Measurements from ENCODE around the gene MYBPH. TPM values are rescaled to one million over a fixed set of nuclear protein-coding genes. Genes with fewer than 3 reads are reported as not detected.
A peak's percentile ranks its signal among the peaks of the same experiment; 100 is the strongest.

The MYBPH gene
- total RNA-seq, 1 donor from 2014 or later: not detected

- no peak for ATAC-seq (ENCODE audit: poor library complexity)
- intact Hi-C loops (cut with DNase I): no loop called here
- DNase-seq: no peak
Observed at GRCh38 chr1:203158423-203158822, 17.2 kb downstream of the MYBPH start.

DNA sequence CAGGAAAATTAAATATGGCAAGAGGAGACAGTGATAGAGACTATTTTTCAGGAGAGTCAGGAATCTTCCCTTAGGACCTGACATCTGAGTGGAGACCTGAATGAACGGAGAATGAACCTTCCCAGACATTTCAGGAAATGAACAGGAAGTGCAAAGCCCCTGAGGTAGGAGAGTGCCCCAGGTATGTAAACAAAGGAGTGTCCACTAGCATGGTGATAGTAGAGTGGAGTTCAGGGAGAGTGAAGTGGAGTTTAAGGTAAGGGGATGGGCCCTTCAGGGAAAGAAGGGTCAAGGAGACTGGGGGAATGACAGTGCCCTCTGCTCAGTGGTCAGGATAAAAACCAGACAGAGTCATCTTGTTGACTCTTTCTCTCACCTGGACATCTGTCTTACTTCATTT lies 19.3 kb downstream of the MYBPH start:
- ATAC-seq (ENCODE audit: poor library complexity) (no peak), DNase-seq (no peak)
- intact Hi-C loops (cut with DNase I): no loop called here

- intact Hi-C loops (cut with DNase I): no loop called here
- ATAC-seq (ENCODE audit: poor library complexity) (no peak), DNase-seq (no peak)
Observed at GRCh38 chr1:203153989-203154821, 21.4 kb downstream of the MYBPH start.

- ATAC-seq (ENCODE audit: poor library complexity) (no peak), DNase-seq (no peak)
- intact Hi-C loops (cut with DNase I): no loop called here
Observed at GRCh38 chr1:203153051-203153988, 22.3 kb downstream of the MYBPH start.

- DNase-seq (no peak), ATAC-seq (ENCODE audit: poor library complexity) (no peak)
- intact Hi-C loops (cut with DNase I): no loop called here
Observed at GRCh38 chr1:203152158-203153034, 23.2 kb downstream of the MYBPH start.

GRCh38 chr1:203151362-203152157 lies 24.1 kb downstream of the MYBPH start:
- no peak for DNase-seq
- no peak for ATAC-seq (ENCODE audit: poor library complexity)
- intact Hi-C loops (cut with DNase I): no loop called here

GRCh38 chr1:203150511-203151297 lies 24.9 kb downstream of the MYBPH start:
- DNase-seq (no peak), ATAC-seq (ENCODE audit: poor library complexity) (no peak)
- intact Hi-C loops (cut with DNase I): no loop called here

DNA sequence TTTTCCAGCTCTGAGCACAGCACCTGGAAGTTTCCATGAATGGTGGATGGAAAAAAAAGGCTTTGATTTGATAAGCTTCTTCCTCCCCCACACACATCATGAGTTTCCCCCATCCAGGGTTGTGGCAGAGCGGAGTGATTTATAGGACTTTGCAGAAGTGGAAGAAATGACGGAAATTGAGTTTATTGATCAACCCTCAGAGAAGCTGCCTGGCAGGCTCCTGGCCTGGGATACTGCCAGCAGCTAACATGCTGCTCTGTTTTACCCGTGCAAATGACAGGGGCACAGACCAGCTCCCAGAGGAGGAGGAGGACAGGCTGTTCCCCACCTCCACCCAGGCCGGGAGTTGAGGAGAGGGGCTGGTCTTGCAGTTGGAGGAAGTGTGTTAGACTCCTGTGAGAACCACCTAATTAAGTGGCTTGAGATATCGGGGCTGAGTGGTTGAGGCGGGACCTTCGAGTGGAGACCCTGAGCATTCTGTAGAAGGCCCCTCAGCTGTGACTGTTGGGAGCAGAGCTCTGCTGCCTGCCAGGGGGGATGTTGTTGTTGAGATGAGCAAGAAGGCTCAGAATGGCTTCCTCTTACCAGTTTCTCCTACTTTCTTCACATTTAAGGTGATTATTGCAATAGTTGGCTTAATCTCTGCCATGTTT lies 26.3 kb downstream of the MYBPH start:
- intact Hi-C loops (cut with DNase I): no loop called here
- ATAC-seq (ENCODE audit: poor library complexity) (no peak), DNase-seq (no peak)

- intact Hi-C loops (cut with DNase I): no loop called here
- no peak for ATAC-seq (ENCODE audit: poor library complexity)
Observed at GRCh38 chr1:203148579-203148978, 27.0 kb downstream of the MYBPH start.

DNA sequence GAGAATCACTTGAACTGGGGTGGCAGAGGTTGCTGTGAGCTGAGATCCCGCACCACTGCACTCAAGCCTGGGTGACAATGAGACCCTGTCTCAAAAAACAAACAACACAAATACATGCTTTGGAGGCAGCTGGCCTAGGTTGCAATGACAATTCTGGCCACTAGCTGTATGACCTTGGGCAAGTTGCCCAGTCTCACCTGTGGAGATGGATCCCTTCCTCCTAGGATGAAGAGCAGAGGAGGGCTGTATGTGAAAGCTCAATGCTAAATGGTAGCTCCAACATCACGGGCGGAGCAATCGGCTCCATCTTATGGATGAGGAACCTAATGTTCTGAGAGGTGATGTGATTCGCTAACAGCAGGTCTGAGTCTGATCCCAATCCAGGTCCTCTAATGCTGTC lies 27.5 kb downstream of the MYBPH start:
- intact Hi-C loops (cut with DNase I): no loop called here
- ATAC-seq (ENCODE audit: poor library complexity) (no peak), DNase-seq (no peak)

More at GRCh38 chr1:203148579-203148978, 27.0 kb downstream of the MYBPH start:
- no peak for DNase-seq

- ATAC-seq (ENCODE audit: poor library complexity): no peak
- no peak for DNase-seq
- intact Hi-C loops (cut with DNase I): no loop called here
Observed at GRCh38 chr1:203147376-203147775, 28.2 kb downstream of the MYBPH start.

- ATAC-seq (ENCODE audit: poor library complexity) (no peak), DNase-seq (no peak)
- intact Hi-C loops (cut with DNase I): no loop called here
Observed at GRCh38 chr1:203146537-203146936, 29.1 kb downstream of the MYBPH start.

DNA sequence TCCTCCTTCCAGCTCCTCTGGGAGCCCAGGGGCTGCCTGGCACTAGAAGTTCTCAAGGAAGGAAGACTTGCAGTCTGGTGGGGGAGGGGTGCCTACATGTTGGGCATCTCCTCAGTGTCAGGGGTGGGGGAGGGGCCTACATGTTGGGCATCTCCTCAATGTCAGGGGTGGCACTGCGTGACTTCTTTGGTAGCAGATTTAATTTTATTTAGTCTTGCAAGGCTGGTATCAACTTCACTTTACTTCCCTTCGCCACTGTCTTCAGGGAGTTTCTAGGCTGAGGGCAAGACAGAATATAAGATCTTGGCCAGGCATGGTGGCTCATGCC lies 29.6 kb downstream of the MYBPH start:
- ATAC-seq (ENCODE audit: poor library complexity) (no peak), DNase-seq (no peak)
- intact Hi-C loops (cut with DNase I): no loop called here

DNA sequence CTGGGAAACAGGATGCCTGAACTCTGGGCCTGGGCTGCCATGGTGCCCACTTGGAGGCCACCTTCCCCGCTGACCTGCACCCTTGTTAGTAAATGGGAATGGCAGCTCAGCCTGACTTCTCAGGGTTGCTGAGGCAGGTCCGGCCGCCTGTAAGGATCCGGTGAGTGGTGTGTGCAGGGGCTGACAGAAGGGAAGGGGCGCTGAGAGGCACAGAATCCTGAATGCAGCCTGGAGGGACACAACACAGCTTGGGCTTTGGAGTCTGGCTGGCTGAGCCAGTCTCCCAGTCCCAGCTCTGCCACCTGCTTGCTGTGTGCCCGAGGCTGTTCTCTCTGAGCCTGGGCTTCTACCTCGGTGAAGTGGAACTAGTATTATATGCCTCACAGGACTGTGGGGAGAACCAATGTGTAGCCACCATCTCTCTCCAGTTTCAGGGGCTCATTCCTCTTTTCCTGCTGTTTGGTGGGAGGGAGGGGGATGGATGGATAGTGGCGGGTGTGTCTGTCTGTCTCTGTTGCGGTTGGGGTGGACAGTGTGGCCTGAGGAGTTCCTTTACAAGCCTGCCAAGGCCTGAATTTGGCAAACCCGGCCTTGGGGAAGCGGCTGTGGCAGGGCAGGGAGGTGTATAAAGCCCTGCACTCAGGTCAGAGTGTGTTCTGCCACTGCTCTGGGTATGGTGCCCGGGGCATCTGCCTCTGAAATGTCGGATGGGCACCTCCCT lies 30.1 kb downstream of the MYBPH start:
- no peak for DNase-seq
- no peak for ATAC-seq (ENCODE audit: poor library complexity)
- intact Hi-C loops (cut with DNase I): no loop called here

DNA sequence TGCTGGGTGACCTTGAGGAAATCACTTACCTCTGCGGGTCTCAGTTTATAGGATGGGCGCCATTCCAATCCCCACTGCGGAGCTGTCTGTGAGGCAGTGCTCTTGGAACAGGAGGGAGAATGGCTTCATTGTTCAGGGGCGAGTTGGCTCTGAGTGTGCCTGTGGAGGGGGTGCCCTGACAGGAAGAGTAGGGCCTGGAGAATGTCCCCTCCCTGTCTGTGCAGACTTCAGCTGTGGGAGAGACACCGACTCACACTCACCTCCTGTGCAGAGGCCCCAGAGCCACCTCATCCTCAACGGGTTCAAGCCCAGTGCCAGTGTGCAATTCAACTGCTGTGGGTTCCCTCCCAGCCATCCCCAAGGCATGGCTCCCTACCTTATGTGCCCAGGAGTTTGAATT lies 31.0 kb downstream of the MYBPH start:
- no peak for DNase-seq
- intact Hi-C loops (cut with DNase I): no loop called here
- no peak for ATAC-seq (ENCODE audit: poor library complexity)

DNA sequence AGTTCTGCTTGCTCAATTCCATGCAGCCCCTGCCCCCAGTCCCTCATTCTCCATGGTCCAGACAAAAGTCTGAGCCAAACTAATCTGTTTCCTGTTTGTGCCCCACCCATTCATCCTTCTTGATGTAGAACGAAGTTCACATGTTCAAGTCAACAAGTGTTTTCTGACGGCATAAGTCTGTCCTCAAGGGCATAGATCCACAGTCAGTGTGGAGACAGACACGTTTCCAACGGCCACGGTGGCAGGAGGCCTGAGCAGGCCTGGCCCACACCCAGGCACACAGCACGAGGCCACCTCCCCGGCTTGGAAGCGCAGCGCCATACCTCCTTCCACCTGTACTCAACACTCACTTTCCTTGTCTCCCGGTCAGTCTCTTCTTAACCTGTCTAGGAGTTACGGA lies 32.0 kb downstream of the MYBPH start:
- DNase-seq: no peak

More for the DNA sequence above, 32.0 kb downstream of the MYBPH start:
- intact Hi-C loops (cut with DNase I): no loop called here
- peak; percentile 81 for ATAC-seq (ENCODE audit: poor library complexity)

Measured in Right ventricle myocardium superior (tissue), 1 donor.